Measurements from ENCODE around the gene FHIT. TPM values are rescaled to one million over a fixed set of nuclear protein-coding genes. Genes with fewer than 3 reads are reported as not detected.

FHIT gene
- total RNA-seq, 2 donors from 2014 or later = 10.4 to 15.8 TPM

DNA sequence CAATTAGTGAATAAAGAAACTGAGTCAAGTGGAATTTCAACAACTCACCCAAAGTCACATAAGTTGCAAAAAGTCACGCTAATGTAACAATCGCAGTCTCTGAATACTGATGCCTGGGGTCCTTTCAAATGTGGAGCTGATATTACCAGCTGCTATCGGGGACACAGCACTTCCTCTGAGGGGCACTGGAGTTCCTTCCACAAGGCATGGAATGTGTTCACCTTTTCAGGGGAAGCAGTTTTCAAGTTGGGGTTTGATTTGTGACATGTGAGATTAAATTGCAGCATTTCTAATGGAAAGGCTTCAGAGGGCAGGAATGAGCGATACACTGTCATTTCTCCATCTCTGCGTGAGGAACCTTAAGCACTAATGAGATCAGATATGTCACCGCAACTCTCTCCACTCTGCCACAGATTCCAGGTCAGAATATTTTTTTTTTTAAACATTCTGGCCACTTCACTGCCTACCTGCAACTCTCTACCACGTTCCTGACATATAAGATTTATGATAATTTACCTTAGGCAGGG, 1394.3 kb downstream of the FHIT start:
- ATAC-seq = peak; percentile 22
- 33 to 55% methylated on average over 7 of the region's 7 CpGs for WGBS, 2 donors

DNA sequence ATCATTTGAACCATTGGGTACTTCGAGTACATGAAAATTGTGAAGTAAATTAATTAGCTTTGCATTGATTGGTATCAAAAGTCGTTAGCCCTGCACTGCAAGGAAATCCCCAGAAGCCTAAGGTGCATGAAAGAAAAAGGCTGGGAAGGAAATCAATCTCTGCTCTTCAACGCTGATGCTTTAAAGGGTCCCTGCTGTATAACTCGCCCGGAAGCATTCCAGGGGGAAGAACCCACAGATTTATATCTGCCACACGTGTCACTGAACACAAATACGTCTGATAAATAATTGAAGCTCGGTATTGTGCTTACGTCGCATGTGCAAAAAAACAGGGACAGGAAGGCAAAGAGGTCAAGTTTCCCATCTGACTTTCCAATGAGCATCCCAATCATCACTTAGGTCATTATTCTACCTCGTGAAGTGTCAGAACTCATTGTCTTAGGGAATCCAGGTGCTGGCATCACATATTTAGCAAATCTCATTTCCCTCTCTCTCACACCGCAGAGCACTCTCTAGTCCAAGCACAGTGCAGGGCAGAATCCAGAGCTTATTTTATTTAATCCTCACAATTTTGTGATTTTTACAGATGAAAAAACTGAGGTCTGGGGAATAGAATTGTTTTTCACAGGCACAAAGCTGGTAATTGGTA, 1397.1 kb downstream of the FHIT start:
- ATAC-seq = no peak
- no peak overlapping the region for H3K27ac ChIP-seq
- WGBS, 2 donors = 79 to 80% methylated on average over 12 of the region's 12 CpGs
- H3K4me1 ChIP-seq = no peaks in the 10 kb centered on the region
- H3K36me3 ChIP-seq (replicated peaks in 1 of 2; ENCODE audit: insufficient read depth in 1 of 2, low read depth in 2 of 2) = no peaks in the 10 kb centered on the region
- no peaks in the 10 kb centered on the region for H3K9me3 ChIP-seq
- no peaks in the 10 kb centered on the region for H3K27me3 ChIP-seq
- no peak overlapping the region for H3K4me3 ChIP-seq
- TF ChIP-seq POLR2A (IDR thresholded peaks at IDR 0.05) = no peak
- TF ChIP-seq, protein P1, sequence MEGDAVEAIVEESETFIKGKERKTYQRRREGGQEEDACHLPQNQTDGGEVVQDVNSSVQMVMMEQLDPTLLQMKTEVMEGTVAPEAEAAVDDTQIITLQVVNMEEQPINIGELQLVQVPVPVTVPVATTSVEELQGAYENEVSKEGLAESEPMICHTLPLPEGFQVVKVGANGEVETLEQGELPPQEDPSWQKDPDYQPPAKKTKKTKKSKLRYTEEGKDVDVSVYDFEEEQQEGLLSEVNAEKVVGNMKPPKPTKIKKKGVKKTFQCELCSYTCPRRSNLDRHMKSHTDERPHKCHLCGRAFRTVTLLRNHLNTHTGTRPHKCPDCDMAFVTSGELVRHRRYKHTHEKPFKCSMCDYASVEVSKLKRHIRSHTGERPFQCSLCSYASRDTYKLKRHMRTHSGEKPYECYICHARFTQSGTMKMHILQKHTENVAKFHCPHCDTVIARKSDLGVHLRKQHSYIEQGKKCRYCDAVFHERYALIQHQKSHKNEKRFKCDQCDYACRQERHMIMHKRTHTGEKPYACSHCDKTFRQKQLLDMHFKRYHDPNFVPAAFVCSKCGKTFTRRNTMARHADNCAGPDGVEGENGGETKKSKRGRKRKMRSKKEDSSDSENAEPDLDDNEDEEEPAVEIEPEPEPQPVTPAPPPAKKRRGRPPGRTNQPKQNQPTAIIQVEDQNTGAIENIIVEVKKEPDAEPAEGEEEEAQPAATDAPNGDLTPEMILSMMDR (IDR thresholded peaks at IDR 0.05) = no peak
- no peak for DNase-seq
- intact Hi-C loops (cut with DNase I) = no loop called here

More for the DNA sequence above, 1394.3 kb downstream of the FHIT start:
- intact Hi-C loops (cut with DNase I) = no loop called here
- no peak for DNase-seq
- Histone ChIP-seq H3K9me3 (no peaks in the 10 kb centered on the region), H3K27ac (peak overlapping the region in 3 of 4 donors; percentile 39 to 70 (median 60)), H3K4me3 (no peak overlapping the region), H3K4me1 (no peaks in the 10 kb centered on the region), H3K36me3 (replicated peaks in 1 of 2; ENCODE audit: insufficient read depth in 1 of 2, low read depth in 2 of 2) (no peaks in the 10 kb centered on the region), H3K27me3 (no peaks in the 10 kb centered on the region)
- no peak for TF ChIP-seq POLR2A (IDR thresholded peaks at IDR 0.05)
- TF ChIP-seq, protein P1 (IDR thresholded peaks at IDR 0.05) = no peak

DNA sequence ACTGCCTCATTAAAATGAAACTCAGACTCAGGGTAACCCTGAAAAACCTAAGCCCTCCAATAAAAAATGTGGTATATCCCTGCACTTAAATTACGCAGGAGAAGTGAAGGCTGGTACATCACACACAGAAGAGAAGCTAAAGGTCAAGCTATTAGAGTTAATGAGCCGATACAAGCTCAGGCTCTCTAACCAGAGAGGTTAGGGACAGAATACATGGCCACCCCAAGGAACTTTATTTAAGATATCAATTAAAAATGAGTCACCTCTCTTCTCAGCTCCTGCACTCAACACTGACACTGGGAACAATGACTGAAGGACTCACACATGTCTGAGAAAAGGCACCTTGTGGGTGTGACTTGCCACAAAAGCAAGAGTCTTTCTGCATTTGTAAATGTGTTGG, 1400.8 kb downstream of the FHIT start:
- ATAC-seq (no peak), DNase-seq (no peak)
- Histone ChIP-seq H3K27ac (no peak overlapping the region), H3K27me3 (no peaks in the 10 kb centered on the region), H3K9me3 (no peaks in the 10 kb centered on the region), H3K36me3 (replicated peaks in 1 of 2; ENCODE audit: insufficient read depth in 1 of 2, low read depth in 2 of 2) (no peaks in the 10 kb centered on the region), H3K4me1 (no peaks in the 10 kb centered on the region), H3K4me3 (no peak overlapping the region)
- 79 to 94% methylated on average over 2 of the region's 2 CpGs for WGBS, 2 donors
- TF ChIP-seq, protein P1 (IDR thresholded peaks at IDR 0.05) = no peak
- TF ChIP-seq POLR2A (IDR thresholded peaks at IDR 0.05) = no peak
- intact Hi-C loops (cut with DNase I) = no loop called here

DNA sequence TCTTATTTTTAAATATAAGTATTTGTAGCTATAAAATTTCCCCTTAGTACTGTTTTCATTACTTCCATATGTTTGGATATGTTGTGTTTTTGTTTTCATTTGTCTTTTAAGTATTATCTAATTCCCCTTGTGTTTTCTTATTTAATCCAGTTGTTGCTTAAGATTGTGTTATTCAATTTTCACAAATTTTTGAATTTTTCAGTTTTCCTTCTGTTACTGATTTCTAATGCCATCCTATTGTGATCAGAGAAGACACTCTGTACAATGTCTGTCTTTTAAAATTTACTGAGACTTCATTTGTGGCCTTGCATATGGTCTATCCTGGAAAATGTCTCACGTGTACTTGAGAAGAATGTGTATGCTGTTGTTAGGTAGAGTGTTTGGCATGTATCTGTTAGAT, 1405.9 kb downstream of the FHIT start:
- no peak overlapping the region for H3K27ac ChIP-seq
- TF ChIP-seq POLR2A (IDR thresholded peaks at IDR 0.05) = no peak

DNA sequence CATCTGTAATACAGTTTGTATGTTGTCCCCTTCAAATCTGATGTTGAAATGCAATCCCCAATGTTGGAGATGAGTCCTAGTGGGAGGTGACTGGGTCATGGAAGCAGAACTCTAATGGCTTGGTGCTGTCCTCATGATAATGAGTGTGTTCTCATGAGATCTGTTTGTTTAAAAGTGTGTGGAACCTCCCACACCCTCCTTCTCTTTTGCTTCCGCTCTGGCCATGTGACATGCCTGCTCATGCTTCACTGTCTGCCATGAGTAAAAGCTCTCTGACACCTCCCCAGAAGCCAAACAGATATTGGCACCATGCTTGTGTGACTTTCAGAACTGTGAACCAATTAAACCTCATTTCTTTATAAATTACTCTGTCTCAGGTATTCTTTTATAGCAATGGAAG, 1407.4 kb downstream of the FHIT start:
- no peak overlapping the region for H3K4me3 ChIP-seq
- ATAC-seq = no peak
- TF ChIP-seq, protein P1 (IDR thresholded peaks at IDR 0.05) = no peak
- no peak for TF ChIP-seq POLR2A (IDR thresholded peaks at IDR 0.05)
- no peaks in the 10 kb centered on the region for H3K9me3 ChIP-seq
- intact Hi-C loops (cut with DNase I) = no loop called here
- no peaks in the 10 kb centered on the region for H3K36me3 ChIP-seq (replicated peaks in 1 of 2; ENCODE audit: insufficient read depth in 1 of 2, low read depth in 2 of 2)
- WGBS, 2 donors = 91 to 94% methylated on average over 1 of the region's 1 CpG
- no peak for DNase-seq
- no peak overlapping the region for H3K27ac ChIP-seq
- H3K4me1 ChIP-seq = no peaks in the 10 kb centered on the region
- H3K27me3 ChIP-seq = no peaks in the 10 kb centered on the region

More for the DNA sequence above, 1405.9 kb downstream of the FHIT start:
- Histone ChIP-seq H3K36me3 (replicated peaks in 1 of 2; ENCODE audit: insufficient read depth in 1 of 2, low read depth in 2 of 2) (no peaks in the 10 kb centered on the region), H3K27me3 (no peaks in the 10 kb centered on the region), H3K4me1 (no peaks in the 10 kb centered on the region), H3K4me3 (no peak overlapping the region), H3K9me3 (no peaks in the 10 kb centered on the region)
- ATAC-seq (no peak), DNase-seq (no peak)
- 87 to 94% methylated on average over 1 of the region's 1 CpG for WGBS, 2 donors
- intact Hi-C loops (cut with DNase I) = no loop called here
